Left ventricle myocardium inferior (tissue), 1 donor: ENCODE measurements around the gene CD164. TPM values are rescaled to one million over a fixed set of nuclear protein-coding genes. Genes with fewer than 3 reads are reported as not detected.
"Not testable (repeated sequence)": the region's sequence is repeated elsewhere in the genome, so short reads cannot be mapped to it uniquely, and the experiment has no call there.

Source experiments
- DNase-seq: peaks from one replicate; pipeline ENCODE4 v3.0.0-alpha.2; 2020
- H3K27ac ChIP-seq: fragments of 200-600 bp; replicated peaks from 2 replicates; pipeline ENCODE4 v1.8.0; 2021
- H3K27me3 ChIP-seq: fragments of 200-600 bp; 2 replicates; pipeline ENCODE4 v1.8.0; 2021; ENCODE audit warnings: low read depth
- H3K36me3 ChIP-seq: fragments of 200-600 bp; 2 replicates; pipeline ENCODE4 v1.8.0; 2021
- H3K4me1 ChIP-seq: fragments of 200-600 bp; 2 replicates; pipeline ENCODE4 v1.8.0; 2021
- H3K4me3 ChIP-seq: fragments of 200-600 bp; 2 replicates; pipeline ENCODE4 v1.8.0; 2021; ENCODE audit warnings: mild to moderate bottlenecking, moderate library complexity
- H3K9me3 ChIP-seq: fragments of 200-600 bp; replicated peaks from 2 replicates; pipeline ENCODE4 v1.8.0; 2021
- CTCF ChIP-seq: fragments of 200-600 bp; IDR thresholded peaks from 2 replicates; pipeline ENCODE4 v1.8.0; 2021; ENCODE audit warnings: antibody characterized with exemption, mild to moderate bottlenecking, borderline replicate concordance
- intact Hi-C: fragments of 100-400 bp; cut with micrococcal nuclease; formaldehyde crosslinking; loops from one replicate; pipeline ENCODE4 v1.11.0; 2022
- total RNA-seq: library from RNA; stranded (reverse); fragmentation: NEBNext Ultra II Directional; extraction: Animal tissue kit (Norgen Biotek cat#: 25700); gene quantifications from one replicate; pipeline ENCODE4 v1.2.1, GENCODE V29; 2021
- donor health status: DM: no; HTN: yes; CAD: no; lungs with severe emphysema.

The CD164 gene
- total RNA-seq, 1 donor from 2014 or later: 93.3 TPM

DNA sequence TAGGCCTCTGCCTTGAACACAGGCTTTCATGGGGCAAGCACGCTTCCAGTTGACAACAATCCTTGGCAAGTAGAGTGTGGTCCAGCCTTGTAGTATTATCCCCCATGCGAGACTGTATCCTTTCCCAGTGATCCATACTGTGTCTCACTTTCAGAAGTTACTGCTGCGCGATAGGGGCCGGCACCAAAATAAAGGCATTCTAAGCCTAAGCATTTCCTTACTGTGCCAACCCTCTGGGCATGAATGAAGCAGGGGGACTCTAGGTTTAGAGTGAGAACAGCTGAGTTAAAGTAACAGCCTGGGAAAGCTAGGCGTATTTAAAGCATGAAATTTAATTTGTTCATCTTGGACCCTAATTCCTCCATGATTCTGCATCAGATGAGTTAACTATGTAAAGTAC, 39.4 kb downstream of the CD164 start:
- no peaks in the 10 kb centered on the region for H3K9me3 ChIP-seq
- H3K27ac ChIP-seq: no peak overlapping the region
- no peak for DNase-seq
- intact Hi-C loops: no loop called here
- peaks cover 3% of the 10 kb centered on the region for H3K4me1 ChIP-seq
- no peak for TF ChIP-seq CTCF
- no peaks in the 10 kb centered on the region for H3K27me3 ChIP-seq
- H3K4me3 ChIP-seq: no peak overlapping the region
- no peaks in the 10 kb centered on the region for H3K36me3 ChIP-seq

- H3K36me3 ChIP-seq: no peaks in the 10 kb centered on the region
- no peak for TF ChIP-seq CTCF
- intact Hi-C loops: no loop called here
- H3K27ac ChIP-seq: no peak overlapping the region
- H3K4me3 ChIP-seq: no peak overlapping the region
- H3K9me3 ChIP-seq: no peaks in the 10 kb centered on the region
- no peak for DNase-seq
- H3K27me3 ChIP-seq: no peaks in the 10 kb centered on the region
- peaks cover 3% of the 10 kb centered on the region for H3K4me1 ChIP-seq
Observed at GRCh38 chr6:109342506-109342905, 39.8 kb downstream of the CD164 start.

DNA sequence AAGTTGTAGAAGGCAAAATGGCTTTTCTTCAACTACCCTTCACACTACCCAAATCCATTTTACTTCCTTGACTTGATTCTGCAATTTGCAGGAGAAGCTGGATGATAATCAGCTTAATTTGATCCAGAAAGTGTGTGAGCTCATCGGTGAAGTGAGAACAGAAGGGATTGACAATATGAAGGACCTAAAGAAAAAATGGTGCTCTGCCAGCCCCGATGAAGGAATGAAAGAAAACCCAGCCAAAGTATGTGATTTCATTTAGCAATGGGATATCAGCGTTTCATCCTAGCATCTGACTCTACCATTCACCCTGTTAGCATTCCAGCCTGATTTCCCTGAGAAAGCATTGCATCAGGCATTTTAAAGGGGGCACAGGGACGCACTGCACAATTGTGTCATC, 41.5 kb downstream of the CD164 start:
- no peak for DNase-seq
- Histone ChIP-seq H3K4me1 (peaks cover 13% of the 10 kb centered on the region), H3K9me3 (no peaks in the 10 kb centered on the region), H3K4me3 (no peak overlapping the region), H3K27ac (no peak overlapping the region), H3K27me3 (no peaks in the 10 kb centered on the region), H3K36me3 (no peaks in the 10 kb centered on the region)
- no peak for TF ChIP-seq CTCF
- intact Hi-C loops: no loop called here

- no peaks in the 10 kb centered on the region for H3K36me3 ChIP-seq
- no peaks in the 10 kb centered on the region for H3K9me3 ChIP-seq
- TF ChIP-seq CTCF: no peak
- H3K27ac ChIP-seq: no peak overlapping the region
- no peaks in the 10 kb centered on the region for H3K27me3 ChIP-seq
- peaks cover 13% of the 10 kb centered on the region for H3K4me1 ChIP-seq
- H3K4me3 ChIP-seq: no peak overlapping the region
- intact Hi-C loops: no loop called here
- DNase-seq: no peak
Observed at GRCh38 chr6:109339906-109340678, 42.2 kb downstream of the CD164 start.

GRCh38 chr6:109336221-109336961, 45.9 kb downstream of the CD164 start:
- no peak for DNase-seq
- H3K4me3 ChIP-seq: no peak overlapping the region
- H3K27me3 ChIP-seq: no peaks in the 10 kb centered on the region
- no peak overlapping the region for H3K27ac ChIP-seq
- peaks cover 10% of the 10 kb centered on the region for H3K4me1 ChIP-seq
- TF ChIP-seq CTCF: no peak
- no peaks in the 10 kb centered on the region for H3K9me3 ChIP-seq
- intact Hi-C loops: no loop called here
- H3K36me3 ChIP-seq: no peaks in the 10 kb centered on the region

GRCh38 chr6:109333870-109334269, 48.4 kb downstream of the CD164 start:
- H3K36me3 ChIP-seq, H3K9me3 ChIP-seq, H3K4me3 ChIP-seq, intact Hi-C loops, DNase-seq, H3K27me3 ChIP-seq, H3K27ac ChIP-seq, H3K4me1 ChIP-seq: not testable (repeated sequence)
